Measurements from ENCODE around the gene NUP88.

NUP88 gene

GRCh38 chr17:5418858-5419355 lies 555 bp downstream of the NUP88 start:
- DNase-seq, result peak; percentile 73

- no peak for DNase-seq
These were observed 2.6 kb downstream of the NUP88 start for GRCh38 chr17:5416901-5417300.

- no peak for DNase-seq
These were observed 5.8 kb downstream of the NUP88 start for GRCh38 chr17:5413682-5414081.

GRCh38 chr17:5410594-5411272 lies 8.7 kb downstream of the NUP88 start:
- no peak for DNase-seq

GRCh38 chr17:5408186-5408585 lies 11.3 kb downstream of the NUP88 start:
- no peak for DNase-seq

GRCh38 chr17:5405400-5405799 lies 14.1 kb downstream of the NUP88 start:
- DNase-seq, result no peak

- no peak for DNase-seq
These were observed 19.7 kb downstream of the NUP88 start for GRCh38 chr17:5399767-5400166.

- no peak for DNase-seq
These were observed 22.9 kb downstream of the NUP88 start for GRCh38 chr17:5396612-5397011.

GRCh38 chr17:5391678-5392077 lies 27.8 kb downstream of the NUP88 start:
- no peak for DNase-seq

- DNase-seq, result no peak
These were observed 37.9 kb downstream of the NUP88 start for GRCh38 chr17:5381542-5381941.

GRCh38 chr17:5380491-5381135 lies 38.8 kb downstream of the NUP88 start:
- DNase-seq, result no peak

GRCh38 chr17:5379351-5380107 lies 39.9 kb downstream of the NUP88 start:
- DNase-seq, result no peak

- DNase-seq, result no peak
These were observed 40.8 kb downstream of the NUP88 start for GRCh38 chr17:5378566-5379207.

- DNase-seq, result no peak
These were observed 46.4 kb downstream of the NUP88 start for GRCh38 chr17:5373112-5373511.

GRCh38 chr17:5370411-5370810 lies 49.1 kb downstream of the NUP88 start:
- DNase-seq, result no peak

- DNase-seq, result no peak
These were observed 53.6 kb downstream of the NUP88 start for GRCh38 chr17:5365831-5366230.

- no peak for DNase-seq
These were observed 54.8 kb downstream of the NUP88 start for GRCh38 chr17:5364696-5365095.

- DNase-seq, result no peak
These were observed 55.3 kb downstream of the NUP88 start for GRCh38 chr17:5364156-5364555.

- DNase-seq, result no peak
These were observed 57.2 kb downstream of the NUP88 start for GRCh38 chr17:5362162-5362811.

- no peak for DNase-seq
These were observed 58.0 kb downstream of the NUP88 start for GRCh38 chr17:5361426-5361825.

- DNase-seq, result no peak
These were observed 63.9 kb downstream of the NUP88 start for GRCh38 chr17:5355421-5356129.

GRCh38 chr17:5354886-5355415 lies 64.5 kb downstream of the NUP88 start:
- DNase-seq, result no peak

All from stimulated activated CD8-positive, alpha-beta memory T cell treated with anti-CD3 and anti-CD28 coated beads, Interleukin-4, amount 100 ng/mL, for 48 hours (primary cell).